Liver (tissue), 9 donors: Measurements from ENCODE around the gene AMZ1. TPM values are rescaled to one million over a fixed set of nuclear protein-coding genes. Genes with fewer than 3 reads are reported as not detected.

Experiments used
- DNase-seq: peaks from one replicate; pipeline ENCODE4 v3.0.0-alpha.2; 2017; ENCODE audit warnings: low spot score
- H3K27ac ChIP-seq, 2 donors: one replicate each; pipeline ENCODE4 v1.7.0; 2013; ENCODE audit warnings: inconsistent platforms in 2 of 2, low read length in 2 of 2, control low read depth in 1 of 2, low read depth in 1 of 2, mild to moderate bottlenecking in 1 of 2
- H3K27me3 ChIP-seq, 4 donors: one replicate each; pipeline versions ENCODE4 v1.6.1 to v1.7.0; 2013; ENCODE audit warnings: low read length in 3 of 4, inconsistent platforms in 1 of 4, mild to moderate bottlenecking in 1 of 4, moderate library complexity in 1 of 4; ENCODE audit not compliant: control insufficient read depth in 4 of 4, insufficient read depth in 4 of 4
- H3K36me3 ChIP-seq, 4 donors: one replicate each; pipeline versions ENCODE4 v1.6.1 to v1.7.0; 2013; ENCODE audit warnings: low read length in 3 of 4, mild to moderate bottlenecking in 3 of 4, low read depth in 1 of 4, moderate library complexity in 1 of 4; ENCODE audit not compliant: control insufficient read depth in 4 of 4, insufficient read depth in 3 of 4
- H3K4me1 ChIP-seq, 4 donors: one replicate each; pipeline versions ENCODE4 v1.6.1 to v1.7.0; 2013; ENCODE audit warnings: low read length in 3 of 4, mild to moderate bottlenecking in 3 of 4, moderate library complexity in 1 of 4; ENCODE audit not compliant: control insufficient read depth in 4 of 4, insufficient read depth in 4 of 4
- H3K4me3 ChIP-seq, 3 donors: one replicate each; pipeline versions ENCODE4 v1.6.1 to v1.7.0; 2013; ENCODE audit warnings: low read length in 3 of 3, control low read depth in 1 of 3, low read depth in 1 of 3, mild to moderate bottlenecking in 1 of 3
- H3K9ac ChIP-seq, 2 donors: one replicate each; pipeline ENCODE4 v1.7.0; 2013; ENCODE audit warnings: low read length in 2 of 2, mild to moderate bottlenecking in 2 of 2, moderate library complexity in 2 of 2, control low read depth in 1 of 2, low read depth in 1 of 2
- H3K9me3 ChIP-seq, 4 donors: one replicate each; pipeline versions ENCODE4 v1.6.1 to v1.7.0; 2013; ENCODE audit warnings: low read length in 3 of 4; ENCODE audit not compliant: control insufficient read depth in 4 of 4
- ATF3 ChIP-seq: IDR thresholded peaks from 2 replicates; pipeline ENCODE4 v1.6.1; 2016; ENCODE audit warnings: antibody characterized with exemption
- CTCF ChIP-seq: fragments of 150-350 bp; IDR thresholded peaks from 2 replicates; pipeline ENCODE4 v1.5.1; 2017; ENCODE audit warnings: improper control_type of control experiment, low read depth, low read length; ENCODE audit not compliant: missing input control
- EGR1 ChIP-seq, 2 donors: IDR thresholded peaks; 2 replicates each; pipeline ENCODE4 v1.6.1; 2016 to 2018; ENCODE audit warnings: antibody characterized with exemption in 2 of 2, low read depth in 2 of 2
- FOXA1 ChIP-seq: IDR thresholded peaks from 2 replicates; pipeline ENCODE4 v1.6.1; 2016; ENCODE audit warnings: antibody characterized with exemption
- FOXA2 ChIP-seq: IDR thresholded peaks from 2 replicates; pipeline ENCODE4 v1.6.1; 2016; ENCODE audit warnings: antibody characterized with exemption
- GABPA ChIP-seq, 2 donors: IDR thresholded peaks in 1 of 2; conservative IDR thresholded peaks in 1 of 2; 2 replicates each; pipeline ENCODE4 v1.6.1; 2016; ENCODE audit warnings: antibody characterized with exemption in 2 of 2, mild to moderate bottlenecking in 1 of 2, moderate library complexity in 1 of 2
- HNF4A ChIP-seq, 2 donors: conservative IDR thresholded peaks; 2 replicates each; pipeline ENCODE4 v1.6.1; 2016; ENCODE audit warnings: antibody characterized with exemption in 2 of 2, mild to moderate bottlenecking in 2 of 2
- JUND ChIP-seq, 2 donors: IDR thresholded peaks; 2 replicates each; pipeline ENCODE4 v1.6.1; 2016; ENCODE audit warnings: antibody characterized with exemption in 2 of 2
- NR2F2 ChIP-seq: IDR thresholded peaks from 2 replicates; pipeline ENCODE4 v1.6.1; 2016; ENCODE audit warnings: antibody characterized with exemption
- RAD21 ChIP-seq, 2 donors: IDR thresholded peaks; 2 replicates each; pipeline ENCODE4 v1.6.1; 2016; ENCODE audit warnings: antibody characterized with exemption in 2 of 2, mild to moderate bottlenecking in 2 of 2
- RXRA ChIP-seq, 2 donors: IDR thresholded peaks; 2 replicates each; pipeline ENCODE4 v1.6.1; 2017 to 2018; ENCODE audit warnings: antibody characterized with exemption in 2 of 2, mild to moderate bottlenecking in 1 of 2
- SP1 ChIP-seq: IDR thresholded peaks from 2 replicates; pipeline ENCODE4 v1.6.1; 2018; ENCODE audit warnings: antibody characterized with exemption, mild to moderate bottlenecking
- TAF1 ChIP-seq: conservative IDR thresholded peaks from 2 replicates; pipeline ENCODE4 v1.6.1; 2016; ENCODE audit warnings: antibody characterized with exemption, mild to moderate bottlenecking
- YY1 ChIP-seq: IDR thresholded peaks from 2 replicates; pipeline ENCODE4 v1.6.1; 2016; ENCODE audit warnings: antibody characterized with exemption, mild to moderate bottlenecking
- WGBS: extraction: QIAGEN DNeasy Blood & Tissue Kit; methylation state at CpG from one replicate; pipeline ENCODE4 v1.1.7; 2013; 5-methylcytosine and 5-hydroxymethylcytosine counted together
- polyA plus RNA-seq, 2 donors: library from polyadenylated mRNA; stranded (reverse) in 1 of 2; unstranded in 1 of 2; fragments of 200-250 nt in 1 of 2; fragments of >200 nt in 1 of 2; fragmentation: Nextera tagmentation in 1 of 2; extraction: Ambion mirVana in 1 of 2; gene quantifications; one replicate each; pipeline versions ENCODE4 v1.2.1 to v1.2.3, GENCODE V29; 2013 to 2015
- total RNA-seq, 2 donors: library from RNA; depleted of rRNA; stranded (reverse); fragments of >200 nt; gene quantifications; one replicate each; pipeline ENCODE4 v1.2.3, GENCODE V29; 2014
- TF ChIP-seq, protein P1 (sequence below): IDR thresholded peaks from 2 replicates; pipeline ENCODE4 v1.6.1; 2016; ENCODE audit warnings: antibody characterized with exemption
- TF ChIP-seq, protein P2 (sequence below): IDR thresholded peaks from 2 replicates; pipeline ENCODE4 v1.6.1; 2016; ENCODE audit warnings: antibody characterized with exemption
- TF ChIP-seq, protein P3 (sequence below): IDR thresholded peaks from 2 replicates; pipeline ENCODE4 v1.6.1; 2016; ENCODE audit warnings: antibody characterized with exemption, mild to moderate bottlenecking
- donor health status: healthy.
- donor health status: healthy.
- donor health status: healthy.
- donor health status: healthy.
- donor health status: healthy.

The AMZ1 gene
- total and polyA plus RNA-seq, 4 donors = 0.10 to 1.3 (median 1.1) TPM; not detected in 1

DNA sequence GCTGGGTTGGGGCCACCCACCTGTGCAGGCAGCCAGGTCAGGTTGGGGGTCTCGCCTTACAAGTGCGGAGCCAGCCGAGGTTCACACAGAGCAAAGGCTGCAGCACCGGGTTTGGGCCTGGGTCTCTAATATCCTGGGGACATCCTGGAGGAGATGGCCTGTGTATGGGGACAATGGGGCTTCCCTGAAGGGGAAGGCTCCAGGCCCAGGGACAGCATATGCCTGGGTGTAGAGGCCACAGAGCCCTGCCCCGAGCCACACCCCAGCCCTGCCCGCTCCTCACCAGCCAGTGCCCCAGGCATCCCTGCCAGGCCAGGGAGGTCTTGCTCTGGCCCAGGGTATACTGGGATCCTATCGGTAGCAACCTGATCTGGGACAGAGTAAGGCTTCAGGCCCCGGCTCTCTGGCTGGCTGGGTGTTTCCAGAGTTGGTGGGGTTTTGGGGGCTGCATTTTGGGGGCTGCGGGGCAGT is 47.1 kb upstream of the AMZ1 start:
- Histone ChIP-seq H3K27ac (peak overlapping the region; percentile 90 to 95), H3K9ac (peak overlapping the region in 1 of 2 donors; percentile 29), H3K9me3 (no peaks in the 10 kb centered on the region), H3K27me3 (no peaks in the 10 kb centered on the region), H3K36me3 (no peaks in the 10 kb centered on the region), H3K4me3 (no peak overlapping the region), H3K4me1 (peaks cover 38 to 72% (median 57%) of the 10 kb centered on the region in 4 donors)
- no peak for DNase-seq
- no peak for TF ChIP-seq JUND (IDR thresholded peaks at IDR 0.05)
- no peak for TF ChIP-seq RAD21 (IDR thresholded peaks at IDR 0.05)
- no peak for TF ChIP-seq GABPA (IDR thresholded peaks at IDR 0.05 in 1 of 2, conservative IDR thresholded peaks at IDR 0.05 in 1 of 2)
- no peak for TF ChIP-seq EGR1 (IDR thresholded peaks at IDR 0.05; ENCODE audit: low read depth in 2 of 2)
- no peak for TF ChIP-seq CTCF
- no peak for TF ChIP-seq FOXA2
- TF ChIP-seq YY1 = no peak
- no peak for TF ChIP-seq TAF1
- TF ChIP-seq, protein P1, sequence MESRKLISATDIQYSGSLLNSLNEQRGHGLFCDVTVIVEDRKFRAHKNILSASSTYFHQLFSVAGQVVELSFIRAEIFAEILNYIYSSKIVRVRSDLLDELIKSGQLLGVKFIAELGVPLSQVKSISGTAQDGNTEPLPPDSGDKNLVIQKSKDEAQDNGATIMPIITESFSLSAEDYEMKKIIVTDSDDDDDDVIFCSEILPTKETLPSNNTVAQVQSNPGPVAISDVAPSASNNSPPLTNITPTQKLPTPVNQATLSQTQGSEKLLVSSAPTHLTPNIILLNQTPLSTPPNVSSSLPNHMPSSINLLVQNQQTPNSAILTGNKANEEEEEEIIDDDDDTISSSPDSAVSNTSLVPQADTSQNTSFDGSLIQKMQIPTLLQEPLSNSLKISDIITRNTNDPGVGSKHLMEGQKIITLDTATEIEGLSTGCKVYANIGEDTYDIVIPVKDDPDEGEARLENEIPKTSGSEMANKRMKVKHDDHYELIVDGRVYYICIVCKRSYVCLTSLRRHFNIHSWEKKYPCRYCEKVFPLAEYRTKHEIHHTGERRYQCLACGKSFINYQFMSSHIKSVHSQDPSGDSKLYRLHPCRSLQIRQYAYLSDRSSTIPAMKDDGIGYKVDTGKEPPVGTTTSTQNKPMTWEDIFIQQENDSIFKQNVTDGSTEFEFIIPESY = no peak
- TF ChIP-seq FOXA1 = no peak
- TF ChIP-seq, protein P2, sequence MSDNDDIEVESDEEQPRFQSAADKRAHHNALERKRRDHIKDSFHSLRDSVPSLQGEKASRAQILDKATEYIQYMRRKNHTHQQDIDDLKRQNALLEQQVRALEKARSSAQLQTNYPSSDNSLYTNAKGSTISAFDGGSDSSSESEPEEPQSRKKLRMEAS = no peak
- 74% methylated on average over 9 of the region's 9 CpGs for WGBS

GRCh38 chr7:2641406-2642393 is 46.3 kb upstream of the AMZ1 start:
- 28% methylated on average over 39 of the region's 39 CpGs for WGBS
- Histone ChIP-seq H3K9me3 (no peaks in the 10 kb centered on the region), H3K9ac (peak overlapping the region in 1 of 2 donors; percentile 56), H3K4me1 (peaks cover 31 to 64% (median 50%) of the 10 kb centered on the region in 4 donors), H3K27me3 (no peaks in the 10 kb centered on the region), H3K4me3 (no peak overlapping the region), H3K36me3 (no peaks in the 10 kb centered on the region), H3K27ac (peak overlapping the region; percentile 90 to 95)
- TF ChIP-seq, protein P2 = no peak
- TF ChIP-seq JUND (IDR thresholded peaks at IDR 0.05) (peak; percentile 58 to 70), NR2F2 (peak; percentile 68), RAD21 (IDR thresholded peaks at IDR 0.05) (peak in 1 of 2 donors; percentile 71), GABPA (IDR thresholded peaks at IDR 0.05 in 1 of 2, conservative IDR thresholded peaks at IDR 0.05 in 1 of 2) (peak in 1 of 2 donors; percentile 75), ATF3 (peak; percentile 91), FOXA2 (no peak), SP1 (peak; percentile 98), TAF1 (no peak), HNF4A (conservative IDR thresholded peaks at IDR 0.05) (peak; percentile 73 to 78), CTCF (peak; percentile 3), FOXA1 (peak; percentile 32), RXRA (IDR thresholded peaks at IDR 0.05) (peak; percentile 90 to 91), YY1 (no peak), EGR1 (IDR thresholded peaks at IDR 0.05; ENCODE audit: low read depth in 2 of 2) (peak; percentile 89 to 98)
- TF ChIP-seq, protein P3, sequence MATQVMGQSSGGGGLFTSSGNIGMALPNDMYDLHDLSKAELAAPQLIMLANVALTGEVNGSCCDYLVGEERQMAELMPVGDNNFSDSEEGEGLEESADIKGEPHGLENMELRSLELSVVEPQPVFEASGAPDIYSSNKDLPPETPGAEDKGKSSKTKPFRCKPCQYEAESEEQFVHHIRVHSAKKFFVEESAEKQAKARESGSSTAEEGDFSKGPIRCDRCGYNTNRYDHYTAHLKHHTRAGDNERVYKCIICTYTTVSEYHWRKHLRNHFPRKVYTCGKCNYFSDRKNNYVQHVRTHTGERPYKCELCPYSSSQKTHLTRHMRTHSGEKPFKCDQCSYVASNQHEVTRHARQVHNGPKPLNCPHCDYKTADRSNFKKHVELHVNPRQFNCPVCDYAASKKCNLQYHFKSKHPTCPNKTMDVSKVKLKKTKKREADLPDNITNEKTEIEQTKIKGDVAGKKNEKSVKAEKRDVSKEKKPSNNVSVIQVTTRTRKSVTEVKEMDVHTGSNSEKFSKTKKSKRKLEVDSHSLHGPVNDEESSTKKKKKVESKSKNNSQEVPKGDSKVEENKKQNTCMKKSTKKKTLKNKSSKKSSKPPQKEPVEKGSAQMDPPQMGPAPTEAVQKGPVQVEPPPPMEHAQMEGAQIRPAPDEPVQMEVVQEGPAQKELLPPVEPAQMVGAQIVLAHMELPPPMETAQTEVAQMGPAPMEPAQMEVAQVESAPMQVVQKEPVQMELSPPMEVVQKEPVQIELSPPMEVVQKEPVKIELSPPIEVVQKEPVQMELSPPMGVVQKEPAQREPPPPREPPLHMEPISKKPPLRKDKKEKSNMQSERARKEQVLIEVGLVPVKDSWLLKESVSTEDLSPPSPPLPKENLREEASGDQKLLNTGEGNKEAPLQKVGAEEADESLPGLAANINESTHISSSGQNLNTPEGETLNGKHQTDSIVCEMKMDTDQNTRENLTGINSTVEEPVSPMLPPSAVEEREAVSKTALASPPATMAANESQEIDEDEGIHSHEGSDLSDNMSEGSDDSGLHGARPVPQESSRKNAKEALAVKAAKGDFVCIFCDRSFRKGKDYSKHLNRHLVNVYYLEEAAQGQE = peak; percentile 59
- DNase-seq = peak; percentile 55
